Measurements from ENCODE around the gene APLP1.
"Not testable (repeated sequence)": the region's sequence is repeated elsewhere in the genome, so short reads cannot be mapped to it uniquely, and the experiment has no call there.

APLP1 gene

DNA sequence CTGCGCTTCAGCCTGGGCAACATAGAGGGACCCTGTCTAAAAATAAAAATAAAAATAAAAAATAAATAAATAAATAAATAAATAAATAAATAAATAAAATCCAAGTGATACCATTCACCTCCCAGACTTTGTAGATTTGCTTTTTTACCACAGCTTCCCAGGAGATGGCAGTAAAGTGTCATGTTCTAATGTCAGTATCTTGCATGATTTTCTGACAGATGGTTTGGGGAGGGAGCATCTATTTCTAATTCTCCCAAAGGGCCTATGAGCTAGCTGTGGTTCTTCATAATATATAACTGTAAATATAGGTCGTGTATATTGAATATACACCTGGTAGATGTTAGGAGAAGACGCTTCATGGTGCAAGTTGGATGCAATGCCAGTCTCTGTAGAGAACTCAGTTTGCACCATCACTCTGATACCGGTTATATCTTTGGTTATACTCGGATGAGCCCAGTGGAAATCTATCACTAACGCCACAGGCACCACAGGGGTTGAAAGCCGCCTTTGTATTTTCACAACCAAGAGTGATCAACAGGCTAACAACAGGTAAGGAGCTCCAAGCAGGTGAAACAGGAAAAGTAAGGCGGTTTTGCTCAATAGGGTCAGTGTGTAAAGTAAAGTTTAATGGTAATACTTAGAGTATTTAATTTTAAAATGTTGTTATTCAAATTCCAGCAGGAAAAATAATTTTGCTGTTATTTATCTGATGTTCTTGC lies 13.9 kb downstream of the APLP1 start:
- peak; percentile 78 for DNase-seq (ENCODE audit: low spot score)

DNA sequence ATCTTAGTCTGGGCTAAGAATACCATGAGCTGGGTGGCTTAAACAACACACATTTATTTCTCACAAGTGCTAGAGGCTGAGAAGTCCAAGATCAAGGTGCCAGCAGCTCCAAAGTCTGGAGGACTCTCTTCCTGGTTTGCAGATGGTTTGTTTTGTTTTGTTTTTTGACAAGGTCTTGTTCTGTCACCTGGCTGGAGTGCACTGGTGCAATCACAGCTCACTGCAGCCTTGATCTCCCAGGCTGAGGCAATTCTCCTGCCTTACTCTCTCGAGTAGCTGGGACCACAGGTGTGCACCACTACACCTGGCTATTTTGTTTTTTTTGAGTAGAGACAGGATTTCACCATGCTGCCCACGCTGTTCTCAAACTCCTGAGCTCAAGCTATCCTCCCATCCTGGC lies 15.5 kb downstream of the APLP1 start:
- no peak for DNase-seq (ENCODE audit: low spot score)

DNA sequence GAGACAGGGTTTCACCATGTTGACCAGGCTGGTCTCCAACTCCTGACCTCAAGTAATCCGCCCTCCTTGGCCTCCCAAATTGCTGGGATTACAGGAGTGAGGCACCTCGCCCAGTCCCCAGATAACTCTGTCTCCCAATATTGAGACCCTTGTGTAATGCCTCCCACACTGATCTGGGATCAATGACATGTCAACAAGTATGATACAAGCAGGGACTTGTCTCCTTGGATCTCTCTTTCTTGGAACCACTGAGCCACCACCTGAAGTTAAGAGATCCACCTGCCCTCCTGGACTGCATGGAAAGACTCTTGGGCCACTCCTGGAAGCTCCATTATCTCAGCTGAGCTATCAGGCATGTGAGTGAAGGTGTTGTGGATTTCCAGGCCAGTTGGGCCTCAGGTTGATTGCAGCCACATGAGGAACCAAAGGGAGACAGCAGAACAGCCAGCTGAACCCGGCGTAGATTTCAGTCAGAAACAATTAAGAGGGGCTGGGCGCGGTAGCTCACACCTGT lies 16.9 kb downstream of the APLP1 start:
- DNase-seq (ENCODE audit: low spot score) = no peak

DNA sequence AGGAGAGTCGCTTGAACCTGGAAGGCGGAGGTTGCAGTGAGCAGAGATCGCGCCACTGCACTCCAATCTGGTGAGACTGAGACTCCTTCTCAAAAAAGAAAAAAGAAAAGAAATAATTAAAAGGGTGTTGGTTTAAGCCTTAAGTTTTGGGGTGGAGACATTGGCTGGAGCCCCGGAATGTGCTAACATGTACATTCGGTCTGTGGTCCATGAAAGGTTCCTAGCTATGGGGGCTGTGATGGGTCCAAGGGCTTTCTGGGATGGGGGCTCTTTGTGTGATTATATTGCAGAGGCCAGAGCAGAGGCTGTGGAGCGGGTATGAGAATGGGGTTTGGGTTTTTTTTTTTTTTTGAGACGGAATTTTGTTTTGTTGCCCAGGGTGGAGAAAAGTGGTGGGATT lies 17.5 kb downstream of the APLP1 start:
- DNase-seq (ENCODE audit: low spot score) = no peak

DNA sequence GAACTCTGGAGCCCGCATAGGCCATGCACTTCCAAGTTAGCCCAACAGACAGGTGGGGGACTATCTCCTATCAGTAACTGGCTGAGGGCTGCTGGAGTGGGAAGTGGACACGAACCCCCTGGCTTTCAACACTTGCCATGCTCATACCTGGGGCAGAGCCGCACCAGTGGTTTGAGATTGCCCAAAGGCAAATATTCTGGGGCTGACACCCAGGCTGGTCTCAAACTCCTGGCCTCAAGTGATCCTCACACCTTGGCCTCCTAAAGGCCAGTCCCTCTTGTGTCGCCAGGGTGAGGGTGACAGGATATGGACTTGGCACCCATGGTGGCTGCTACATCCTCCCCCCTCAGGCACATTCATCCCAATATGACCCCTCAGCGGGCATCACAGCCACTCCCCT lies 18.8 kb downstream of the APLP1 start:
- no peak for DNase-seq (ENCODE audit: low spot score)

DNA sequence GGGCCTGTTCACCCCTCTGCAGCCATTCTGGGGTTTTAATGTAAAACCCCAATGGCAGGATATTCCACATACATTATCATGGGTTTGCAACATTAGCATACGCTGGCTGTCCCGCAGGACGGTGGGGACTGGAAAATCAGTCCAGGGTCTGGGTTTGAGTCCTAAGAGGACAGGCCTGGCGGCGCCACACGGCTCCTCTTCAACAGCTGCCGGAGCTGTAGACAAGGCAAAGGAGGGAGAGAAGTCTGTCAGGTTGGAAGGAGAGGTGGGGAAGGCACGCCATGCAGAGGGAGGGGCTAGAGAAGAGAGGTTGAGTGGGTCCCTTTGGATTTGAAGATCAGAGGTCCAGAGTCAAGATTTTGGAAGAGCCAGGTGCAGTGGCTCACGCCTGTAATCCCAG lies 20.0 kb downstream of the APLP1 start:
- DNase-seq (ENCODE audit: low spot score) = no peak

DNA sequence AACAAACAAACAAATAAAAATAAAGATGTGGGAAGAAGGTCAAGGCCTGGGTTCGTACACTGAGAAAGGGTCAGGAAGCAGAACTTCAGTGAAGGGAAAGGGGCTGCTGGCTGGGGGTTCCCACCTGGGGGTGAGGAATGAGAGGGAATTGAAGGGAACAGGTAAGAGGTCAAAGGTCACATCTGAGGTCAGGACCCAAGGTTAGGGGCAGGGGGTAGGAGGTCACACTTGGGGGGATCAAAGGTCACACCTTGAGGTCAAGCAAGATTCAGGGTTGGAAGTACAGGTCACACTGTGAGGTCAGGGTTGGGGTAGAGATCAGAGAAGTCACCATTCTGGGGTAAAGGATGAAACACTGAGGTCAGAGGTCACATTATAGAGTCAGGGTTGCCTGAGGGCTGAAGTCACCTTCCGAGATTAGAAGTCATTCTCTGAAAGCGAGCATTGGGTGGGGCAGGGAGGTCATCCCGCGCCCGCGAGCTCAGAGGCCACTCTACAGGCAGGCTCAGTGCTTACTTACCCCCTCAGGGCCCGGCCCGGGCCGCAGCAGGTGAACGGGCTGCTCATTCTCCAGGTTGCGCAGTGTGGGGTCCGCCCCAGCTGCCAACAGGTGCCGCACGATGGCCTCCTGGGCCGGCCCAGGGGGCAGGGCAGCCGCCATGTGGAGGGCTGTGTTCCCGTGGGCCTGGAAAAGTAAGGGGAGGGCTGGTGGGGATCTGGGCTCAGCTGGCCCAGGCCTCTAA lies 21.2 kb downstream of the APLP1 start:
- DNase-seq (ENCODE audit: low spot score) = no peak

DNA sequence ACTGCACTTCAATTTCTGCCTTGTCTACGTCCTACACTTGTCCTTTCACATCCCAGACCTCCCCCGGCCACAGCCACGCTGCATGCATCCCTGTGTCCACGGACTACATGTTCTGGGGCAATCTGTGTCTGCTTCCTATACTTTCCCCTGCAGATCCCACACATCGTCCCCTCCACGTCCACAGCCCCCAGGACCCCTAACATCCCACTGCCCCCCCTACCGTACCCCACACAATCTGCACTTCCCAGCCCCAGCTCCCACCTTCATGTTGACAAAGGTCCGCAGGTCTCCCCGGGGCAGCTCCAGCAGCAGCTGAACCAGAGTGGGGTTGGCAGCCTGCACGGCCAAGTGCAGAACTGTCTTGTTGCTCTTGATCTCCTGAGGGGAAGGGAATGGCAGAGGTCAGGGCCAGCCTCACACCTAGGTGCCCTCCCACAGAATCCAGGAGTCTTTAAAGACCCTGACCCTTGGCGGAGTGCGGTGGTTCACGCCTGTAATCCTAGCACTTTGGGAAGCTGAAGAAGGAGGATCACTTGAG lies 21.8 kb downstream of the APLP1 start:
- no peak for DNase-seq (ENCODE audit: low spot score)

DNA sequence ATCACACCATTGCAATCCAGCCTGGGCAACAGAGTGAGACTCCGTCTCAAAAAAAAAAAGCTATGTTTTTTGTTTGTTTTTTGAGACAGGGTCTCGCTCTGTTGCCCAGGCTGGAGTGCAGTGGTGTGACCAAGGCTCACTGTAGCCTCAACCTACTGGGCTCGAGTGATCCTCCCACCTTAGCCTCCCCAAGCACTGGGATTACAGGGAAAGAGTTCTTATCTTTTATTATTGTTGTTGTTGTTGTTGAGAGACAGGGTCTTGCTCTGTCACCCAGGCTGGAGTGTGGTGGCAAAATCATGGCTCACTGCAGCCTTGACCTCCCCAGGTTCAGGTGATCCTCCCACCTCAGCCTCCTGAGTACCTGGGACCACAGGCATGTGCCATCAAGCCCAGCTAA lies 23.4 kb downstream of the APLP1 start:
- DNase-seq (ENCODE audit: low spot score) = not testable (repeated sequence)

DNA sequence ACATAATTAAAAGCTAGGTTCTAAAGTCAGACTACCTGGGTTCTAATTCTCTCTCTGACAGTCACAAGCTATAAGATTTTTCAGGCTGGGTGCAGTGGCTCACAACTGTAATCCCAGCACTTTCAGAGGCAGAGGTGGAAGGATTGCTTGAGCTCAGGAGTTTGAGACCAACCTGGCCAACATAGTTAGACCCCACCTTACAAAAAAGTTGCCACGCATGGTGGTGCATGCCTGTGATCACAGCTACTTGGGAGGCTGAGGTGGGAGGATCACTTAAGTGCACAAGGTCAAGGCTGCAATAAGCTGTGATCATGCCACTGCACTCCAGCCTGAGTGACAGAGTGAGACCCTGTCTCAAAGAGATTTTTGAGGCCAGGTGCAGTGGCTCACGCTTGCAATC lies 26.0 kb downstream of the APLP1 start:
- no peak for DNase-seq (ENCODE audit: low spot score)

DNA sequence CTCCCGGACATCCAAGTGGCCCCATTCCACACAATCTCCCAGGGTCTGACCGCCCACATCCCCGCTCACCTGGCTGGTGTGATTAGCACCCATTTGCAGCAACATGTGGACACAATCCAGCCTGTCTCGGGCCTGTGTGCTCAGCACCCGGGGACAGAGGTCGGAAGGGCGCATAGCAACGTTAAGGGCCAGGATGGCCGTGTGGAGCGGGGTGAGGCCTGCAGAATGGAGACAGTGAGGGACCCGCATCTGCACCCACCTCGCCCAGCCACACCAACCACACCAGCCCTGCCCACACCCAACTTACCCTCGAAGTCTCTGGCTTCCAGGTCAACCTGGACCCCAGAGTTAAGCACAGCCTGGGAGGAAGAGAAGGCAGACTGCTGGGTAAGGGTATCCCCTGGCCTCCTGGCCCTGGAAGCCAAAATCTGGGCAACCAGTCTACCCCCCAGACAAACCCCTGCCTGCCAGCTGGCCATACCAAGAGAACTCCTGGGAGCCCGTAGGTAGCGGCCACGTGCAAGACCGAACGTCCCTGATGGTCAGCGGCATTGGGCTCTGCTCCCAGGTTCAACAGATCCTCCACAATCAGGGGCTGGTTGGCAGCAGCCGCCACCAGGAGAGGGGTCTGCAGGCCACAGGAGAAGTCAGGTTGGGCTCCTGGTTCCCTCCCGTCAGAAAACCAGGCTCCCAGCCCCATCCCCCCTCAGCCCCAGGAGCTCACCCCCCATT lies 27.7 kb downstream of the APLP1 start:
- DNase-seq (ENCODE audit: low spot score) = no peak

DNA sequence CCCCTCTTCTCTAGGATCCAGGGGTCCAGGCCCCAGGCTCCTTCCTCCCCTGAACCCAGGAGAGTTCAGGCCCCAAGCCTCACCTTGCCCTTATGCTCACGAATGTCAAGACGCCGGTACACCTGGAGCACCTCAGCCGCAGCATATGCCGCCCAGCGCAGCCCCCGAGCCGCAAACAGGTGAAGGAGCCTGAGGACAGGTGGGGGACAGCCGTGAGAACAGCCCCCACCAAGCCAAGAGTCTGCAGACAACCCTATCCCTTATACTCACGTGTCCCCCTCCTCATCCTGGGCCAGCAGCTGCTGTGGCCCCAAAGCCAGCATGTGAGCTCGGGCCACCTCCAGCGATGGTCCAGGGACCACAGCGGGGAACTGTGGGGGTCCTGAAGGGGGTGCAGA lies 28.3 kb downstream of the APLP1 start:
- DNase-seq (ENCODE audit: low spot score) = no peak

DNA sequence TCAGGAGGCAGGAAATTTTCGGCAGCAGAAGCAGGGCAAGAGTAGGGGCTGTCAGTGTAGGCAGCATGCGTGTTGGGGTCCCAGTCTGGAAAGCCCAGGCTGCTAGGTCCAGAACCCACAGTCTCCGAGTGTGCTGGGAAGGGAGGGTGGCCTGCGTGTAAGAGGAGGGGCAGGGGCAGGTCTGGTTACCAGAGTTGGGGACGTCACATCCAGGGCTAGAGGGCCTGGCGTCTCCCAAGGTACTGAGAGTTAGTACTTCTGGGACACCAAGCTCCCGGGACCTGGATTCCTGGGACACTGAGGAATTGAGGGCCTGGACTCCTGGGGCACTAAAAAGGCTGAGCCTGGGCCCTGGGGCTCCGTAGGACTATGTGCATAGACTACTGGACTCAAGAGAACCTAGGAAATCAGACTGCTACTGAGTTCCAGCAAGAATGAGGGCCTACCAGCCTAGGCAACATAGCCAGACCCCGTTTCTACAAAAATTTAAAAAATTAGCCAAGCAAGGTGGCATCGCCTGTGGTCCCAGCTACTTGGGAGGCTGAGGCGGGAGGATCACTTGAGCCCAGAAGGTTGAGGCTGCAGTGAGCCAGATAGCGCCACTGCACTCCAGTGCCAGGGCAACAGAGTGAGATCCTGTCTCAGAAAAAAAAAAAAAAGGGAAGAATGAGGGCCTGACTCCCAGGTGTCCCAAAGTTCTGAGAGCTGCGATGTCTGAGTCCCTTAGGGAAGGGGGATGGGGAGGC lies 29.5 kb downstream of the APLP1 start:
- no peak for DNase-seq (ENCODE audit: low spot score)

DNA sequence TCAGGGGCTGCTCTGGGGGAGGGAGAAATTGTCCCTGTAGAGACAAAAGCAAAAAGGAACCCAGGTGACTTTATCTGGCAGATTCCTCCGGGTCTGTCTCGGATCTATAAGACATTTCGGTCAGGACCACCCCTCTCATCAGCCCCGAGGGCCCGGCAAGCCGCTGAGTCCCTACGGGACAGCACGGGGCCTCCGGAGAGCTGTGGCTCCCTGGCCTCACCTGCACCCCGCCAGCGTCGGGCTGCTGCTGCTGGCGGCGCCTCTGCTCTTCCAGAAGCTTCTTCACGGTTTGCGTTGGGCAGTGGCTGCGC lies 30.1 kb downstream of the APLP1 start:
- DNase-seq (ENCODE audit: low spot score) = no peak

DNA sequence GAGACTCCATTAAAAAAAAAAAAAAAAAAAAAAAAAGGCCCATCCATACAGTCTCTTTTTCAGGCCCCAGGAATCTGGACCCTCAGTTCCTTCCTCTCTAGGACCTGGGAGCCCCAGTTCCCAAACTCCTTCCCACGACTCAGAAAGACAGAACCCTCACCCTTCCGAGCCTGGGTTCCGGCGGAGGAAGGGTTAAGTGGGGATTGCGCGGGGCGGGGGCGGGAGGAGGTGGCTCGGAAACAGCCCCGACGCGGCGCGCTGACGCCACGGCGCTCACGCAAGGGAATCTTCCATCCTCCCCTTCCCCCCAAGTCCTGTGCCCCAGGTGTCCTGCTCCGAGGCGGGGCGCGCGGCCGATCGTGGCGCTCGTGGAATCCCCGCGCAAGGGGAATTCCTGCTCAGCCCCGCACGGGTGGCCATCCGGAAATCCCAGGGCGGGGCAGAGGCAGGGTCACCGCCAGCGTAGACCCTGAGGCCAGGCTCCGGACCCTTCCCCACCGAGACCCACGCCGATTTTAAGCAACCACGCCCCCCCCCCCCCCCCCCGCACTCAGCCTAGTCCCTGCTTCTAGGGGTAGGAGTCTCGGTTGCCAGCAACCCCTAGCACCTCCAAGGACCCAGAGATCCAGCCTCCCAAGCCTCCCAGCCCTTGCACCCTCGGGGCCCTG lies 31.3 kb downstream of the APLP1 start:
- DNase-seq (ENCODE audit: low spot score) = peak; percentile 87

DNA sequence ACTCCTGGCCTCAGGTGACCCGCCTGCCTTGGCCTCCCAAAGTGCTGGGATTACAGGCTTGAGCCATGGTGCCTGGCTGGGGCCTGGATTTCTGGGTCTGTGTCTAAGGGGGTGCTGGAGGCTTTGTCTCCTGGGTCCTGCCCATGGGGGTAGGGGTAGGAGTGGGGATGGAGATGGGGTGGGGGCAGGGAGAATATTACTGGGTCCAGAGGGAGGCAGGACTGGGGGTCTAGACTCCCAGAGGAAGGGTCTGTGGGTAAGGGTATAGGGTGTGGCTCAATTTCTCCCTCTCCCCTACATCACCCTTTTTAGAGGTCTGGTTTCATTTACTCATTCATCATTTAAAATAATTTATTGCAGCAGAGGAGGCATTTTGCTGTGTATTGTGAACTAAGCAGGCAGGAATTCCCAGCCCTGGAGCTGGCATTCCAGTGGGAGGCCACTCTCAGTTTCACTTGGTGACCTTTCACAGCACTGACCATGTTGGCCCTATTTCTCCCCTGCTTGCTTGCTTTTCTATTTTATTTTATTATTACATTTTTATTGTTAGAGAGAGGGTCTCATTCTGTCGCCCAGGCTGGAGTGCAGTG lies 32.8 kb downstream of the APLP1 start:
- peak; percentile 84 for DNase-seq (ENCODE audit: low spot score)

DNA sequence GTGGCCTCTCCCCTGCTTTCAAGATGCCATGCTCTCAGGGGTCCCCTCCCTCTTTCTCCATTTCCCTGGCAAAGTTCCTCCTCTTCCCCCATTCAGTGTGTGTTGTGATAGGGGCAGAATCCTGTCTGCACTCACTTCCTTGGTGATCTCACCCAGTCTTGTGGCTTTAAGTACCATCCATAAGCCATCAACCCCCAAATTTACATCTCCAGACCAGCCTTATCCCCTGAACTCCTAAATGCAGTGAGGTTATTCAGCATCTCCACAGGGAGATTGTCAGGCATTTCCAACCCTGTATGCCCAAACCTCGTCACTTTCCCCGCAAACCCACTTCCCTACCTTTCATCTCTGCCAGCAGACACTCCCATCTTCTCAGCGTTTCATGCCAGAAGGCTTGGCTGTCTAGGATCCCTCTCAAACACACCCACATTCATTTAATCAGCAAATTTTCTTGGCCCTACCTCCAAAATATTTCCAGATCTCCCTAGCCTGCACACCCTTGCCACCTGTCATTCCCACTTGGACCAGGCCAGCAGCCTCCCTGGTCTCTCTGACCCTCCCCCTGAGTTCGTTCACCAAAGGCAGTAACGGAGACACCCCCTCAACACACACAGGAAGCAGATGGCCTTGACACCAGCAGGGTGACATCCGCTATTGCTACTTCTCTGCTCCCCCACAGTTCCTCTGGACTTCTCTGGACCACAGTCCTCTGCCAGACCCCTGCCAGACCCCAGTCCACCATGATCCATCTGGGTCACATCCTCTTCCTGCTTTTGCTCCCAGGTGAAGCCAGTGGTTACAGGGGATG lies 33.7 kb downstream of the APLP1 start, which contains the start of gene HCST:
HCST (plus strand) TSS at position 676 of the 808 bp plus-strand sequence; CDS start at position 741, 65 bp downstream.
- no peak for DNase-seq (ENCODE audit: low spot score)

DNA sequence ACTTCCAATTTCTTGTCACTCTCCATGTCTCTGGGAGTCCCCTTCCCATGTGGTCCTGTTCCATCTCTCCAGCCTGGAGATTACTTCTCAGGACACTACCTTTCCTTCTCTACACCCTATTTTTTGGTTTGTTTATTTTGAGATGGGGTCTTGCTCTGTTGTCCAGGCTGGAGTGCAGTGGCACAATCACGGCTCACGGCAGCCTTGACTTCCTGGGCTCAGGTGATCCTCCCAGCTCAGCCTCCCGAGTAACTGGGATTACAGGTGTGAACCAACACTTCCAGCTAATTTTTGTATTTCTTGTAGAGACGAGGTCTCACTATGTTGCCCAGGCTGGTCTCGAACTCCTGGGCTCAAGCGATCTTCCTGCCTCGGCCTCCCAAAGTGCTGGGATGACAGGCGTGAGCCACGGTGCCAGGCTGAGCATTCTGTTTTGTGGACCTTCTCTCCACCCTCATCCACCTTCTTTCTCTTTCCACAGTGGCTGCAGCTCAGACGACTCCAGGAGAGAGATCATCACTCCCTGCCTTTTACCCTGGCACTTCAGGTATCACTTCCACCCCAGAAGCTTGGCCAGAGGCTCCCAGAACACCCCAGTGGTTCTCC lies 34.6 kb downstream of the APLP1 start:
- no peak for DNase-seq (ENCODE audit: low spot score)

DNA sequence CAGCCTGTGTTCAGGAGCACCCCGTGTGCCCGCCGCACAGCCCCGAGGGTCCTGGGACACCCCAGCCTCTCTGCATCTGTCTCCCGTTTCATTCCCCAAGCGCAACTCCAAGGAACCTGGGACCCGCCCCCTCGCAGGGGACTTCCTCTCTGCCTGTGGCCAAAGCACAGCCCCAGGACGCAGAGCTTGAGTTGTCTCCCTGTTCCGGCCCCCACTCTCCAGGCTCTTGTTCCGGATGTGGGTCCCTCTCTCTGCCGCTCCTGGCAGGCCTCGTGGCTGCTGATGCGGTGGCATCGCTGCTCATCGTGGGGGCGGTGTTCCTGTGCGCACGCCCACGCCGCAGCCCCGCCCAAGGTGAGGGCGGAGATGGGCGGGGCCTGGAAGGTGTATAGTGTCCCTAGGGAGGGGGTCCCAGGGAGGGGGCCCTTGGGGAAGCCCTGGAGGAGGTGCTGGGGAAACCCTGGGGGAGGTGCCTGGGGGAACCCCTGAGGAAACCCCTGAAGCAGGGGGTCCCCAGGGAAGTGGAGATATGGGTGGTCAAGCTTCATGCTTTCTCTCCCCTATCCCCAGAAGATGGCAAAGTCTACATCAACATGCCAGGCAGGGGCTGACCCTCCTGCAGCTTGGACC lies 35.3 kb downstream of the APLP1 start:
- peak; percentile 79 for DNase-seq (ENCODE audit: low spot score)
